Prostate gland (tissue), 2 donors: Measurements from ENCODE around the gene TIGD3. TPM values are rescaled to one million over a fixed set of nuclear protein-coding genes. Genes with fewer than 3 reads are reported as not detected.

Experiments used
- DNase-seq: peaks from one replicate; pipeline ENCODE4 v3.0.0-alpha.2; 2019; ENCODE audit warnings: low spot score
- H3K27ac ChIP-seq, 2 donors: fragments of 200-600 bp; sonication (generic); 2 replicates each; pipeline ENCODE4 v1.5.1; 2017 to 2019
- H3K27me3 ChIP-seq: fragments of 200-600 bp; sonication (generic); replicated peaks from 2 replicates; pipeline ENCODE4 v1.5.1; 2019; ENCODE audit not compliant: insufficient read depth
- H3K36me3 ChIP-seq, 2 donors: fragments of 200-600 bp; sonication (generic); 1 replicate in 1 of 2; 2 replicates in 1 of 2; pipeline versions ENCODE4 v1.5.1 to v1.8.1; 2017 to 2019
- H3K4me1 ChIP-seq: fragments of 200-600 bp; sonication (generic); replicated peaks from 2 replicates; pipeline ENCODE4 v1.5.1; 2019
- H3K4me3 ChIP-seq, 2 donors: fragments of 200-600 bp; sonication (generic); 2 replicates each; pipeline ENCODE4 v1.5.1; 2017 to 2019
- H3K9me3 ChIP-seq: fragments of 200-600 bp; sonication (generic); 2 replicates; pipeline ENCODE4 v1.5.1; 2017
- POLR2A ChIP-seq: fragments of 450-650 bp; IDR thresholded peaks from one replicate; pipeline ENCODE4 v1.6.1; 2016; ENCODE audit warnings: antibody characterized with exemption, mild to moderate bottlenecking
- POLR2AphosphoS5 ChIP-seq: sonication (generic); formaldehyde crosslinking; IDR thresholded peaks from one replicate; pipeline ENCODE4 v1.6.1; 2017; ENCODE audit warnings: antibody characterized with exemption
- WGBS: methylation state at CpG from one replicate; pipeline ENCODE4 v1.1.5; 2018; 5-methylcytosine and 5-hydroxymethylcytosine counted together
- intact Hi-C: fragments of 100-400 bp; cut with DNase I; formaldehyde crosslinking; loops from one replicate; pipeline ENCODE4 v1.14.2; 2022
- total RNA-seq, 2 donors: library from RNA; depleted of rRNA; stranded (reverse); fragments of >200 nt; gene quantifications; one replicate each; pipeline ENCODE4 v1.1.0, GENCODE V29; 2016
- TF ChIP-seq, protein P1 (sequence below), 4 experiments: fragments of 200-600 bp in 2 of 4; fragments of 450-650 bp in 2 of 4; sonication (generic) in 2 of 4; IDR thresholded peaks; 1 replicate in 3 of 4; 2 replicates in 1 of 4; pipeline ENCODE4 v1.5.1; 2016 to 2019; ENCODE audit warnings: antibody characterized with exemption in 4 of 4, mild to moderate bottlenecking in 2 of 4, moderate library complexity in 2 of 4

The TIGD3 gene
- total RNA-seq, 2 donors from 2014 or later = 0.27 to 4.7 TPM

DNA sequence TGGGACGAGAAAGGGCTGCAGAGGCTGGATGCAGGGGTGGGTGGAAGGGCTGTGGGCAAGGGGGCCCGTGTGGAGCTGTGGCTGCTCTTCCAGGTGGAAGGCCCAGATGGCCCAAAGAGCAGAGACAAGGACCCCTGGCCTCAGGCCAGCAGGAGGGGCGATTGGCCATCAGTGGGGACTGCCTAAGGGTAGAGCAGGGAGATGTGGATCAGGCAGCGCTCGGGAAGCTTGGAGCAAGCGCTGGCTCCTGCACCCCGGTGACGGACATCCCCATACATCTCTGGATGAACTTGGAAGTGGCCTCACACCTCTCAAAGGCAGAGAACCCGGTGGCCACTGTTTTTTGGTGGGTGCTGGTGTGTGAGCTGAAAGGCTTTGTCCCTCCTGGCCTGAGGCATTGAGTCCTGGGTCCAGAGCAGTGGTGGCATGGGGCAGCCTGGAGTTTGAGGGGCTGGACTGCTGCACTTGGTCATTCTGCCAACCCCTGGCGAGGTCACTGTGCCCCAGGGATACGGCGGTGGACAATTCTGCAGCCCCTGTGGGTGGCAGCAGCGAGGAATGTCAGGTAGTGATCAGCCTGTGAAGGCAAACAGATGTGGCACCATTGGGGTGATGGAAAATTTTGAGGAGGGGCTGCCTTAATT, 37.8 kb downstream of the TIGD3 start:
- H3K36me3 ChIP-seq = no peaks in the 10 kb centered on the region
- no peak overlapping the region for H3K4me3 ChIP-seq
- 88% methylated on average over 13 of the region's 13 CpGs for WGBS
- TF ChIP-seq, protein P1, sequence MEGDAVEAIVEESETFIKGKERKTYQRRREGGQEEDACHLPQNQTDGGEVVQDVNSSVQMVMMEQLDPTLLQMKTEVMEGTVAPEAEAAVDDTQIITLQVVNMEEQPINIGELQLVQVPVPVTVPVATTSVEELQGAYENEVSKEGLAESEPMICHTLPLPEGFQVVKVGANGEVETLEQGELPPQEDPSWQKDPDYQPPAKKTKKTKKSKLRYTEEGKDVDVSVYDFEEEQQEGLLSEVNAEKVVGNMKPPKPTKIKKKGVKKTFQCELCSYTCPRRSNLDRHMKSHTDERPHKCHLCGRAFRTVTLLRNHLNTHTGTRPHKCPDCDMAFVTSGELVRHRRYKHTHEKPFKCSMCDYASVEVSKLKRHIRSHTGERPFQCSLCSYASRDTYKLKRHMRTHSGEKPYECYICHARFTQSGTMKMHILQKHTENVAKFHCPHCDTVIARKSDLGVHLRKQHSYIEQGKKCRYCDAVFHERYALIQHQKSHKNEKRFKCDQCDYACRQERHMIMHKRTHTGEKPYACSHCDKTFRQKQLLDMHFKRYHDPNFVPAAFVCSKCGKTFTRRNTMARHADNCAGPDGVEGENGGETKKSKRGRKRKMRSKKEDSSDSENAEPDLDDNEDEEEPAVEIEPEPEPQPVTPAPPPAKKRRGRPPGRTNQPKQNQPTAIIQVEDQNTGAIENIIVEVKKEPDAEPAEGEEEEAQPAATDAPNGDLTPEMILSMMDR (IDR thresholded peaks at IDR 0.05) = no peak
- TF ChIP-seq POLR2A (no peak), POLR2AphosphoS5 (no peak)
- no peaks in the 10 kb centered on the region for H3K9me3 ChIP-seq
- DNase-seq = no peak
- no peak overlapping the region for H3K27ac ChIP-seq
- H3K4me1 ChIP-seq = peaks cover 12% of the 10 kb centered on the region
- no peaks in the 10 kb centered on the region for H3K27me3 ChIP-seq
- intact Hi-C loops = no loop called here

DNA sequence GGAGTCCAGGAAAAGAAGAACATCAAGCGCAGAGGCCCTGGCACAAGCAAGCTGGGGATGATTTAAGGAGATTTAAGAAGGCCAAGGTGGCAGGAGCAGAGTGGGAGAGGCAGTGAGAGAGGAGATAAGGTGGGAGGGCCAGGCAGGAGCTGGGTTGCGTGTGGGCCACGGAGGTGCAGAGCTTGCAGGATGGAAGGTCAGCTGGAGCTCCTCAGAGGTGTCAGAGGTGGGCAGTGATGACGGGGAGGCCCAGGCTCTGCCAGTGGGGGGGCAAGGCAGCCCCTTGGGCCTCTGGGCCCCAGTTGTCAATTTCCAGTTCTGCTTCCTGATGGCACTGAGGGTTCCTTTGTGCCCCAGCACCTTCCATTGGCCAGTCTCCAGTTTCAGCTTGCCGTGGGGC, 38.3 kb downstream of the TIGD3 start:
- no peaks in the 10 kb centered on the region for H3K36me3 ChIP-seq
- 88% methylated on average over 5 of the region's 5 CpGs for WGBS
- TF ChIP-seq, protein P1 (IDR thresholded peaks at IDR 0.05) = no peak
- no peak for TF ChIP-seq POLR2A
- TF ChIP-seq POLR2AphosphoS5 = no peak
- H3K27ac ChIP-seq = no peak overlapping the region
- H3K4me3 ChIP-seq = no peak overlapping the region
- intact Hi-C loops = no loop called here
- no peaks in the 10 kb centered on the region for H3K27me3 ChIP-seq
- no peaks in the 10 kb centered on the region for H3K9me3 ChIP-seq
- peaks cover 8% of the 10 kb centered on the region for H3K4me1 ChIP-seq
- no peak for DNase-seq

DNA sequence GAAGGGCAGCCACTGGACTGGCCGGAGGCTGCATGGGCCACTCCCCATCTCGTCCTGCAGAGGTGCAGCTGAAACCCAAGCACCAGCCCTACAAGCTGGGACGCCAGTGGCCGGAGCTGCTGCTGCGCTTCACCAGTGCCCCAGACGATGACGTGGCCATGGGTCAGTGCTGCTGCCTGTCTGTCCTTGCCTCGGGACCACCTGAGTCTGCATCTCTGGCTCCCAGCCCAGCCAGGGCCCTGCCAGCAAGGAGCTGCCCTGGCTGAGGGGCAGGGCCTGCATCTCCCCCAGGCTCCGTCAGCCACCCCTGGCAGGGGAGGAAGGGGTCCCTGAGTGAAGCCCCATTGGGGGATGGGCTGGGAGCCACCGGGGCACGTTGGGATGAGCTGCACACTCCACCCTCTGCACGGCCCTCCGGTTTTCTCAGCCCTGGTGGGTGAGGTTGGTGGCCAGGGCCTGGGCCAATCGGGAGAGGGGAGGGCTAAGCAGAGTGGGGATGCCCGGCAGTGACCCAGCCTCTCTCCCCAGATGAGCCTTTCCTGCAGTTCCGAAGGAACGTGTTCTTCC, 39.0 kb downstream of the TIGD3 start:
- no peak overlapping the region for H3K27ac ChIP-seq
- TF ChIP-seq, protein P1 (IDR thresholded peaks at IDR 0.05) = no peak
- TF ChIP-seq POLR2AphosphoS5 = no peak
- TF ChIP-seq POLR2A = no peak
- no peaks in the 10 kb centered on the region for H3K9me3 ChIP-seq
- no peak overlapping the region for H3K4me3 ChIP-seq
- intact Hi-C loops = no loop called here
- 86% methylated on average over 17 of the region's 17 CpGs for WGBS
- peaks cover 8% of the 10 kb centered on the region for H3K4me1 ChIP-seq
- H3K27me3 ChIP-seq = no peaks in the 10 kb centered on the region
- no peaks in the 10 kb centered on the region for H3K36me3 ChIP-seq
- no peak for DNase-seq

DNA sequence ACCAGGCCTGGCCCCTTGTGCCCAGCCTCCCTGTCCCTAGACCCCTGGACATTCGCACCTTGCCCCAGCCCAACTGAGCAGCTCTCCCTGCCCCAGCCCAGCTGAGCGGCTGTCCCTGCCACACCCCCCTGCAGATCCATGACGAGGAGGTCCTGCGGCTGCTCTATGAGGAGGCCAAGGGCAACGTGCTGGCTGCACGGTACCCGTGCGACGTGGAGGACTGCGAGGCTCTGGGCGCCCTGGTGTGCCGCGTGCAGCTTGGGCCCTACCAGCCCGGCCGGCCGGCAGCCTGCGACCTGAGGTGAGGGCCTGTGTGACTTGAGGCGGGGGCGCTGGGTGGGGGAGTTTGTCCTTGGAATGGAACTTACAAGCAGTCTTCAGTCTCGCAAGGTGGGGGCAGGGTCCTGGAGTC, 39.6 kb downstream of the TIGD3 start:
- no peaks in the 10 kb centered on the region for H3K27me3 ChIP-seq
- intact Hi-C loops = no loop called here
- no peaks in the 10 kb centered on the region for H3K36me3 ChIP-seq
- TF ChIP-seq, protein P1 (IDR thresholded peaks at IDR 0.05) = no peak
- TF ChIP-seq POLR2A (no peak), POLR2AphosphoS5 (no peak)
- H3K27ac ChIP-seq = no peak overlapping the region
- H3K4me3 ChIP-seq = no peak overlapping the region
- no peaks in the 10 kb centered on the region for H3K9me3 ChIP-seq
- 92% methylated on average over 15 of the region's 20 CpGs for WGBS
- peaks cover 8% of the 10 kb centered on the region for H3K4me1 ChIP-seq
- DNase-seq = no peak

DNA sequence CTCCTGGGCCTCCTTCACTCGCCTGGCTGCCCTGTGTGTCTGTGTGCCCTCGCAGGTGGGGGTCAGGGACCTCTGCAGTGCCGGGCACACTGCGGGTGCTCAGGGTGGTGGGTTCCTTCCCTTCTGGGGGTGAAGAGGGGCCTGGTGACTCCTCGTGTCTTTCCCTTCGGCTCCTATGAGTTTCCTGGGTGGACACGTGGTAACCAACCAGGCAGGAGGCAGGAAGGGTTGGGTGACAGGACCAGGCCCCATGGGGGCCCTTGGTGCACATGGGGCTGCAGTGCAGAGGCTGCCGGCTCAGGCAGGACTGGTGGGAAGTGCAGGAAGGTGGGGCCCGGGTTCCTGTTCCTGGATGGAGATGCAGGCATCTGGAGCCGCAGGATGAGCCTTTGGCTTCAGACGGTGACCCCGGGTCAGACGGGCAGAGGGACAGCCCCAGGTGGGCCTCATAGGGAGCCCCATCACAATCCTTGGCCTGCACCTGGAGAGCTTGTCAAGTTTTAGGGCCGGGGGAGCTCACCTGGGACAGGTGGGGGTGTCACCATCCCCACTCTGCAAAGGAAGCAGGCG, 41.5 kb downstream of the TIGD3 start:
- TF ChIP-seq, protein P1 (IDR thresholded peaks at IDR 0.05) = no peak
- no peak for TF ChIP-seq POLR2AphosphoS5
- no peak for TF ChIP-seq POLR2A
- 87% methylated on average over 15 of the region's 15 CpGs for WGBS
- no peak for DNase-seq
- Histone ChIP-seq H3K27ac (no peak overlapping the region), H3K4me1 (peaks cover 3% of the 10 kb centered on the region), H3K36me3 (peaks cover 0 to 18% of the 10 kb centered on the region in 2 donors), H3K9me3 (no peaks in the 10 kb centered on the region), H3K4me3 (no peak overlapping the region), H3K27me3 (no peaks in the 10 kb centered on the region)
- intact Hi-C loops = no loop called here
